Upper lobe of left lung (tissue), 6 donors: ENCODE measurements around the gene IMMP2L. TPM values are rescaled to one million over a fixed set of nuclear protein-coding genes. Genes with fewer than 3 reads are reported as not detected.

Experiments used
- ATAC-seq, 2 donors: fragments of 200-7000 bp; cut with Tn5 transposase; one replicate each; pipeline ENCODE4 v1.9.1; 2022; ENCODE audit warnings: mild to moderate bottlenecking in 2 of 2, moderate library complexity in 2 of 2; ENCODE audit not compliant: low FRiP score in 2 of 2
- DNase-seq, 2 donors: peaks; one replicate each; pipeline ENCODE4 v3.0.0-alpha.2; 2019 to 2020
- H3K27ac ChIP-seq, 4 donors: fragments of 200-600 bp; sonication (generic); one replicate each; pipeline ENCODE4 v1.5.1; 2016 to 2019
- H3K27me3 ChIP-seq, 4 donors: fragments of 200-600 bp; sonication (generic); one replicate each; pipeline ENCODE4 v1.5.1; 2017 to 2019
- H3K36me3 ChIP-seq, 4 donors: fragments of 200-600 bp; sonication (generic); one replicate each; pipeline ENCODE4 v1.5.1; 2016 to 2019
- H3K4me1 ChIP-seq, 4 donors: fragments of 200-600 bp; sonication (generic); one replicate each; pipeline ENCODE4 v1.5.1; 2018 to 2019
- H3K4me3 ChIP-seq, 4 donors: fragments of 200-600 bp; sonication (generic); one replicate each; pipeline ENCODE4 v1.5.1; 2017 to 2019; ENCODE audit warnings: mild to moderate bottlenecking in 2 of 4, moderate library complexity in 1 of 4
- H3K9me3 ChIP-seq, 4 donors: fragments of 200-600 bp; sonication (generic); one replicate each; pipeline ENCODE4 v1.5.1; 2018 to 2019
- CTCF ChIP-seq, 6 experiments: fragments of 450-650 bp in 4 of 6; fragments of 200-600 bp in 2 of 6; sonication (generic) in 2 of 6; IDR thresholded peaks; one replicate each; pipeline ENCODE4 v1.5.1; 2016 to 2019; ENCODE audit warnings: antibody characterized with exemption in 6 of 6
- EP300 ChIP-seq, 4 donors: sonication (generic); formaldehyde crosslinking; IDR thresholded peaks; one replicate each; pipeline ENCODE4 v1.5.1; 2017; ENCODE audit warnings: antibody characterized with exemption in 4 of 4, control low read depth in 2 of 4
- POLR2A ChIP-seq, 4 donors: fragments of 450-650 bp; IDR thresholded peaks; one replicate each; pipeline ENCODE4 v1.5.1; 2016 to 2017; ENCODE audit warnings: antibody characterized with exemption in 4 of 4, mild to moderate bottlenecking in 2 of 4
- POLR2AphosphoS5 ChIP-seq, 2 donors: sonication (generic); formaldehyde crosslinking; IDR thresholded peaks; one replicate each; pipeline ENCODE4 v1.5.1; 2017; ENCODE audit warnings: antibody characterized with exemption in 2 of 2
- WGBS, 2 donors: methylation state at CpG; one replicate each; pipeline ENCODE4 v1.1.5; 2017 to 2018; 5-methylcytosine and 5-hydroxymethylcytosine counted together
- total RNA-seq, 6 donors: library from RNA; depleted of rRNA in 4 of 6; stranded (reverse); fragments of >200 nt in 4 of 6; gene quantifications; one replicate each; pipeline versions ENCODE4 v1.1.0 to v1.2.1, GENCODE V29; 2016 to 2021
- donor health status: DM: no; HTN: no; CAD: no; lungs with moderate emphysema.
- donor health status: DM: no; HTN: yes; CAD: no; lungs with severe emphysema.

Gene IMMP2L
- total RNA-seq, 6 donors from 2014 or later = 7.1 to 17.5 (median 11.3) TPM

GRCh38 chr7:111038185-111038584, 524.1 kb downstream of the IMMP2L start:
- no peak for ATAC-seq
- TF ChIP-seq CTCF (IDR thresholded peaks at IDR 0.05) (no peak), POLR2AphosphoS5 (IDR thresholded peaks at IDR 0.05) (no peak), POLR2A (IDR thresholded peaks at IDR 0.05) (no peak), EP300 (IDR thresholded peaks at IDR 0.05) (no peak)

GRCh38 chr7:111031916-111032315, 530.4 kb downstream of the IMMP2L start:
- DNase-seq (no peak), ATAC-seq (no peak)
- H3K27ac ChIP-seq = no peak overlapping the region
- no peaks in the 10 kb centered on the region for H3K9me3 ChIP-seq
- WGBS, 2 donors = 94 to 97% methylated on average over 7 of the region's 7 CpGs
- H3K36me3 ChIP-seq = no peaks in the 10 kb centered on the region
- H3K27me3 ChIP-seq = no peaks in the 10 kb centered on the region
- H3K4me1 ChIP-seq = peaks cover 0 to 6% (median 5%) of the 10 kb centered on the region in 4 donors
- TF ChIP-seq POLR2A (IDR thresholded peaks at IDR 0.05) = no peak
- no peak for TF ChIP-seq EP300 (IDR thresholded peaks at IDR 0.05)
- no peak for TF ChIP-seq CTCF (IDR thresholded peaks at IDR 0.05)
- no peak for TF ChIP-seq POLR2AphosphoS5 (IDR thresholded peaks at IDR 0.05)
- no peak overlapping the region for H3K4me3 ChIP-seq

More at GRCh38 chr7:111038185-111038584, 524.1 kb downstream of the IMMP2L start:
- Histone ChIP-seq H3K9me3 (no peaks in the 10 kb centered on the region), H3K27me3 (no peaks in the 10 kb centered on the region), H3K4me3 (no peak overlapping the region), H3K27ac (no peak overlapping the region), H3K4me1 (no peaks in the 10 kb centered on the region), H3K36me3 (no peaks in the 10 kb centered on the region)
- DNase-seq = no peak
- WGBS, 2 donors = 85 to 91% methylated on average over 3 of the region's 3 CpGs

GRCh38 chr7:111030336-111030735, 532.0 kb downstream of the IMMP2L start:
- H3K27me3 ChIP-seq = no peaks in the 10 kb centered on the region
- no peaks in the 10 kb centered on the region for H3K36me3 ChIP-seq
- DNase-seq = no peak
- peaks cover 0 to 6% (median 5%) of the 10 kb centered on the region in 4 donors for H3K4me1 ChIP-seq
- no peak overlapping the region for H3K27ac ChIP-seq
- TF ChIP-seq POLR2A (IDR thresholded peaks at IDR 0.05) (no peak), EP300 (IDR thresholded peaks at IDR 0.05) (no peak), CTCF (IDR thresholded peaks at IDR 0.05) (no peak), POLR2AphosphoS5 (IDR thresholded peaks at IDR 0.05) (no peak)
- ATAC-seq = no peak
- H3K9me3 ChIP-seq = no peaks in the 10 kb centered on the region
- H3K4me3 ChIP-seq = no peak overlapping the region

- Histone ChIP-seq H3K4me1 (peaks cover 0 to 6% (median 5%) of the 10 kb centered on the region in 4 donors), H3K36me3 (no peaks in the 10 kb centered on the region), H3K9me3 (no peaks in the 10 kb centered on the region), H3K4me3 (no peak overlapping the region), H3K27ac (no peak overlapping the region), H3K27me3 (no peaks in the 10 kb centered on the region)
- DNase-seq (peak in 1 of 2 donors; percentile 32), ATAC-seq (no peak)
- WGBS, 2 donors = 13% methylated on average over 1 of the region's 1 CpG
- no peak for TF ChIP-seq CTCF (IDR thresholded peaks at IDR 0.05)
- no peak for TF ChIP-seq EP300 (IDR thresholded peaks at IDR 0.05)
- TF ChIP-seq POLR2AphosphoS5 (IDR thresholded peaks at IDR 0.05) = no peak
- TF ChIP-seq POLR2A (IDR thresholded peaks at IDR 0.05) = no peak
These were observed 532.6 kb downstream of the IMMP2L start for GRCh38 chr7:111029574-111030251.

- peaks cover 0 to 6% (median 5%) of the 10 kb centered on the region in 4 donors for H3K4me1 ChIP-seq
- 60 to 75% methylated on average over 1 of the region's 1 CpG for WGBS, 2 donors
These were observed 533.1 kb downstream of the IMMP2L start for GRCh38 chr7:111029141-111029572.

More at GRCh38 chr7:111029141-111029572, 533.1 kb downstream of the IMMP2L start:
- no peak for TF ChIP-seq EP300 (IDR thresholded peaks at IDR 0.05)
- TF ChIP-seq POLR2A (IDR thresholded peaks at IDR 0.05) = no peak
- no peak for TF ChIP-seq POLR2AphosphoS5 (IDR thresholded peaks at IDR 0.05)
- TF ChIP-seq CTCF (IDR thresholded peaks at IDR 0.05) = no peak
- Histone ChIP-seq H3K36me3 (no peaks in the 10 kb centered on the region), H3K27me3 (no peaks in the 10 kb centered on the region), H3K27ac (no peak overlapping the region), H3K9me3 (no peaks in the 10 kb centered on the region), H3K4me3 (no peak overlapping the region)
- ATAC-seq (no peak), DNase-seq (no peak)
